DMS 273 (cell line): Measurements from ENCODE around the gene ZMYND10.

Source experiments
- DNase-seq: peaks from one replicate; lab custom pipeline; 2025; ENCODE audit not compliant: unreplicated experiment; lab: John Stamatoyannopoulos, UW

The ZMYND10 gene

DNA sequence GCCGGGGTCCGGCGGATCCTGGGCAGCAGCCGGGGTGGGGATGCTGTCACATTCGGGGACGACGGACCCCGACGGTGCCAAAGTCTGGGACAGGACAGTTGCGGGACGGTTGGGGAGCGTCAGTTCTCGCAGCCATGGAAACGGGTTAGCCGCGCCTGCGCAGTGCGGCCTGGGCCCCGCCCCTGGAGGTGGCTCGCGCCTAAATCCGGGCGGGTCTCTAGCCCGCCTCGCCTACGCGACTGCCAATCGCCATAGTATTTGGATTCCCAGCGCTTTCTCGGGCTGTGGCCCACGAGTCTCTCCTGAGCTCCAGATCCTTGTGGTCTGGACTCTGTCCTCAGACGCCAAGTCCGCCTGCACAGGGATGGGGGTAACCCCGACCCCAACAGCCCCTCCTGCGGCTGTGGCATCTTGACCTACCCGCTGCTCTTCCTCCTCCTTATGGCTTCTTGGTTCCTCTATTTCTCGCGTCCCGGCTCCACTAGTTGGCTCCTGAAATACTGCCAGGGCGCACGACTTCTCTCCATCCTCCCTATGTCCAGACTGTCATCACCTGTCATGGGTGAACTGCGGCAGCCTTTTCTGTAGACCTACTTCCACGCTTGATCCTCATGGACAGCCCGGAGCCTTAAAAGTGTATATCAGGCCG lies at the start of gene ZMYND10:
ZMYND10 (minus strand) TSS at position 147 of the 649 bp plus-strand sequence. CDS start 153 bp downstream, outside the sequence.
- peak; percentile 87 for DNase-seq

DNA sequence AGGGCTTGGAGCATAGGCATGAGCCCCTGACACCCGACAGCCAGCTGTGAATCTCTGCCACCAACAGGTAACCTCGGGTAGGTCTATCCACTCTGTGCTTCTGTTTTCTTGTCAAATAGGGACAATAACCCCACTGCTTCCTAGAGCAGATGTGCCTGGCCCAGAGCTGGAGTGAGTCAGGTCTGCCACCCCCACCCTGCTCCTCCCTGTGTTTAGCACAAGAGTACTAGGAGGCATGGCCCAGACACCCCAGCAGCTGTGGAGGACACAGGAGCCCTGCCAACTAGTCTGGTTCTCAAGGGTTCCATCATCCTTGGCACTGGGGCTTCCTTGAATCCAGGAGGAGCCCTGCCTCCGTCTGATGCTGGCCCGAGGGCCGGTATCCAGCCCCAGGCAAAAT lies 47.5 kb upstream of the ZMYND10 start:
- DNase-seq, result peak; percentile 40

DNA sequence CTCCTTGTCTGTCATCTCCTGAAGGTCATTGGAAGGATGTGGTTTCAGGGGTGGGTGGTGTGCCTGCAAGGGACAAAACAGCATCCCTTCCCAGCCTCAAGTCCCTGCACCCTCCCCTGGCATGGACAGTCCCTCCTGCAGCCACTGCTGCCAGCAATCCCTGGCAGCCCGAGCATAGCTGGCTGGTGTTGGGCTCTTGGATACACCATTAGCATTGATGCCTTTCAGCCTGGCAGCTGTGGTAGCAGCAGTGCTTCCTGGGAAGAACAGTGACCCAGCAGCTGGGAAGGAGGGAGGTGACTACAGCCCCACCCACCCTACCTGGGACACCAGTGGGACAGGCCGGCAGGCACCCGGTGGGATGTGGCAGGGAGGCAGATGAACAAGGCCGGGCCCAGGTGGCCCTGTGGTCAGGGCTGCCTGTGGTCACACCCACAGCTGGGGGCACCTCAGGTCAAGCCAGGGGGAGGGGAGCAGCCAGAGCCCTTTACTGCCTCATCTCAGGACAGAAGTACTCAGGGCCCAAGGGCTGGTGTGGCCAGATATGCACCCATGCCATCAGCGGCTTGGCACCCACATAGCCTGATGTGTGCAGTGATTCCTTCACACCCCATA lies 46.7 kb upstream of the ZMYND10 start:
- DNase-seq, result peak; percentile 51

DNA sequence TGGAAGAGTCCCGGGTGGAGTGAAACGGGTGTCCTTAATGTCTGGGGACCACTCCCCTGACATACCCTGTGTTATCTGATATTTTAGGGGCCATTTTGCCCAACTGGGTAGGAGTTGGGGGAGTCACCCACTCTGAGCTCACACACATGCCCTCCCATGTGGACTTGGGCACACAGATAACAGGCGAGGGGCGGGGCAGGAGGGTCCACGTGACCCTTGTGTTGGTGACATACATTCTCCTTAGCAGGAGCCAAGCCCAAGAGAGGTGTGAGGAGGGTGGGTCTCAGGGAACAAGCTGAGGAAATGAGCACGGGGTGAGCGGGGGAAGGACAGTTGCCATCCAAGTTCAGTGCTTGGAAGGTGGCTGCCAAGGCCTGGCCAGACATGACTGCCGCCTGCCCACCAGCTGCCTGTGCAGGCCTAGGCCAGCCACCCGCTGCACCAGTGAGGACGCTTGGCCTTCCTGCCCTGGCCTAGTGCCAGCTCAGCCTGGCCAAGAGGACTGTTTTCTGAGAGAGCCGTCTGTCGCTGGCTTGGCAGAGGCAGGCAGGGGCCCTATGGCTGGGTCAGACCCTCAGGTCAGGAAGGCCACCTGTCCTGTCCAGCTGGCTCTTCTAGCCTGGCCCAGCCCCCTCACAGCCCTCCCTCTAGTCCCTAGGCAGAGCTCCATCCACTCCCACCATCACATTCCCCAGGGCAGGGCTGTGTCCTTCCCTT lies 45.1 kb upstream of the ZMYND10 start:
- peak; percentile 90 for DNase-seq

DNA sequence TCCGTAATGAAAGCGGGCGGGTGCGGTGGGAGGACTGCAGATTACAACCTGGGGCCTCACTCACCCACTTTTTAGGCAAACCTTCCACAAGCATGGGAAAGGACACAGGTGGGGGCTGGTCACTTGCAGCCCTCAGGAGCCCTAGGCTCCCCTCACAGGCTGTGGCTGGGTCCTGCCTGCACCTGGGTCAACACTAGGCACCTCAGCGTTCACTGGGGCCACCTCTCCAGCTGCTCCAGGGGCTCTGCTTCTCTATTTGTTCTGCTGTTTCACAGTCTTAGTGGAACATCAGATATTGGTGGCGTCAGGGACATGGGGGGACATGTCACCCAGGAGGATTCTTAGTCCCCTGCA lies 43.9 kb upstream of the ZMYND10 start:
- no peak for DNase-seq

DNA sequence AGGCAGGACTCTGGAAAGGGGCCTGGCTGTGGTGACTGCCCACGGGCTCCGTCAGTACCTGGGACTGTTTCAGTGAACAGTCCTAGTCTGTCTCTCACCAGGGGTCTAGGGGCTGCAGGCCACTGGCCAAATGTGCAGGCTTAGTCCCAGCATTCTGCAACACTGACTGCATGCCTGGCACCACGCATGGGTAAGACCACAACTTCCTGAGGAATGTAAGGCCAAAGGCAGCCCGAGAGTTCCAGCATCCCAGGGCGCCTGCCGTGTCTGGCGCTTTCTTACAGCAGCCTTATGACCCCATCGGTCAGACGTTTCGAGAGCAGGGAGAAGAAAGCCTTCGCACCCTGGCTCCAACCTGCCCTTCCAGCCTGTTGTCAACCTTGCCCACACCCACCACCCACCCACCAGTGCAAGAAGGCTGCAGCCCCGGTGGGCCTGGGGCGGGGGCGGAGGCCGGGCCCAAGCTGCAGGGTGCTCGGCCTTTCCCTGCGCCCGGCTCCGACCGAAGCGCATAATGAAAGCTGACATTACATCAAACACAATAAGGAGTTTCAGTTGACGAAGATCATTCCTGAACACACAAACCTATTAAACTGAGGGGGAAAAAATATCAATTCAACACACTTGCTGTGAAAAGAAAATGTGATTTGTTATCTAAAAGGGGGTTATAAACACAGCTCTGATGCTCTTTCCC lies 43.3 kb upstream of the ZMYND10 start:
- no peak for DNase-seq

DNA sequence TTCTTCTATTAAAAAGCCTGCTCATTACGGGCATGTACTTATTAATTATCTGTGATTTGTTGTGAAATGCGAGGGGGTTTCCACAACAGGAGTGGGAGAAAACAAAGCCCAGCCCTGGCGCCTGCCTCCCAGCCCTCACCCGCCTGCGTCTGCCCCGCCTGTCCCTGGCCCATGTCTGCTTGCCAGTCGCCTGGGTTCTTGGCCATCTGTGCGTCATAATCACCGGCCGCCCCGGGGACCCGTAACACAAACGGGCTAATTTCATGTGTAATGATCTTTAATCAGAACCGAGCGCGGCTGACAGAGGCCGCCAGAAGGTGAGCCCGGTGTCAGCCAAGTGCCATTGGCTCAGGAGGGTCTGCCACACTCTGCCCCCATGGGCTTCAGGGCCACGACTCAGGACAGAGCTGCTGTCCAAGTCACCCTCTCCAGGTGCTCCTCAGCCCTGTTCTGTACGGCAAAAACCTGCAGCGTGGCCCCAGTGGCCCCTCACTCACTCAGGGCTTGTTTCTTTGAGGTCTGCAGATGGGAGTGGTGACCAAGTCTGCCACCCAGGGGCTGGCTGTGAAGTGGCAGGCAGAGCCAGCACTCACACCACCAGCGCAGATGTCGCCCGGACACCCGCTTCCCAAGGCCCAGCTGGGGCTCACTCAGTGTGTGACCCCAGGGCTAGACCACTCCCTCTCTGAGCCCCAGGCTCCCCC lies 42.6 kb upstream of the ZMYND10 start:
- DNase-seq, result peak; percentile 71

DNA sequence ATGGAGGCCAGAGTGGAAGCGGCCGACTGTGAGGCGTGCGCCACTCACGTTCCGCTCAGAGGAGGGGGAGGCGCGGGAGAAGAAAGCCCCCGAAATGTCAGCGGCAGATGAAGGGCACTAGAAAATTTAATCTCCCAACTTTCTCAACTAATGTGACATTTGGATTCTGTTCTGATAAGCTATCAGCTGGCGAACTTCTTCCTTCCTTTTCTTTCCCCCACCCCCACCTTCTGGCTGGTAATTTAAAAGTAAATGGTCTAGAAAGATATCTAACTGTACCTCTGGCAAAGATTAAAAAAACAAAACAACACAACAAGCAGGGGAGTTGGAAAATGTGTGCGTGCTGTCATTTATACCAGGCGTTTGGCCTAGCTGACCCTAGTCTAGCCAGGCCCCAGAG lies 40.2 kb upstream of the ZMYND10 start:
- no peak for DNase-seq

DNA sequence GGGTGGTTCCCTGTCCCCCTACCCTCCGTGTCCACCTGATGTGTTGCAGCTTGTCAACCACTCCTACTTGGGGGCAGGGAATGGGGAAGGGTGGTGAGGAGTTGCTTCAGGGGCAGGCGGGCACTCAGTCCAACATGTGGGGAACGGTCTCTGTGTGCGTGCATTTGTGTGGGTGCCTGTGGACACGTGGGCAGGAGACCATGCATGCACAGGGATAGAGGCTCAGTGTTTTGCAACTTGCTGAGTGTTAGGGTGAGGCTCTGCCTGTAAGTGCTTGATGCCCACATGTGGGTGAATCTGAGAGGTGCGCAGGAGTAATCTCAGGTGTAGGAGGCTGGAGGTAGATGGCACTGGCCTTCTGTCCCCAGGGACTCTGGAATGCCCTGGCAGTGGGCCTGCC lies 38.2 kb upstream of the ZMYND10 start:
- DNase-seq, result no peak

DNA sequence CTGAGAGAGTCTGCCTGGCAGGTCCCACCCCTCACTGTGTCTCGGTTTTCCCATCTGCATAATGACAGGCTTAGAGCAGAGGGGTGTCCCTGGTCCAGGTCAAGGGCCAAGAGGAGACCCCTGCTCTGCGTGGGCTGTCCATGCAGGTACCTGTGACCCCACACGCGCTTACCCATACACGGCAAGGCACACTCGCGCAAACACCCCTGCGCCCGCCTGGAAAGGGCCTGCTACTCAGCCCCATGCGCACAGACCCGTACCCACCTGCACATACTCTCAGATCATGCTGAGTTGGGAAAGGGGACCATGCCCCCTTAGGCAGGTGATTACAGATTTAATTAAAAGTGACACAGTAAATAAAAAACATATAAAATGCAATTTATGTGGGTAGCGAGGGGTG lies 37.2 kb upstream of the ZMYND10 start:
- DNase-seq, result no peak

DNA sequence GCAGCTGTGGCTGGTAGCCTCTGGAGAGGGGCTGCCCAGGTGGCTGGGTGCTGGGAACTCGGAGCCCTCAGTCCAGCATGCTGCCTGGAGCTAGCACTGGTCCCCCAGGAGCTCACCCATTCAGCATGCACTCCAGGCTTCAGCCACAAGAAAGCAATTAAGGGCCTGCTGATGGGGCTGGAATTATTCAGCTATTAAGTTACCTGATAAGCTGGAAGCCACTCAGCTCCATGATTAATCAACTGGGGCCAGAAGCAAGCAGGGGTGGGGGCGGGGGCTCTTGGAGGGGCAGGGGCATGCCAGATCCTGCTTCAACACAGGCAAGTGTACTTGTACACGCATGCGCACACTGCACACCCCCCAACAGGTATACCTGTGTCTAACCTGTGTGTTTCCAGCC lies 35.9 kb upstream of the ZMYND10 start:
- DNase-seq, result peak; percentile 67

DNA sequence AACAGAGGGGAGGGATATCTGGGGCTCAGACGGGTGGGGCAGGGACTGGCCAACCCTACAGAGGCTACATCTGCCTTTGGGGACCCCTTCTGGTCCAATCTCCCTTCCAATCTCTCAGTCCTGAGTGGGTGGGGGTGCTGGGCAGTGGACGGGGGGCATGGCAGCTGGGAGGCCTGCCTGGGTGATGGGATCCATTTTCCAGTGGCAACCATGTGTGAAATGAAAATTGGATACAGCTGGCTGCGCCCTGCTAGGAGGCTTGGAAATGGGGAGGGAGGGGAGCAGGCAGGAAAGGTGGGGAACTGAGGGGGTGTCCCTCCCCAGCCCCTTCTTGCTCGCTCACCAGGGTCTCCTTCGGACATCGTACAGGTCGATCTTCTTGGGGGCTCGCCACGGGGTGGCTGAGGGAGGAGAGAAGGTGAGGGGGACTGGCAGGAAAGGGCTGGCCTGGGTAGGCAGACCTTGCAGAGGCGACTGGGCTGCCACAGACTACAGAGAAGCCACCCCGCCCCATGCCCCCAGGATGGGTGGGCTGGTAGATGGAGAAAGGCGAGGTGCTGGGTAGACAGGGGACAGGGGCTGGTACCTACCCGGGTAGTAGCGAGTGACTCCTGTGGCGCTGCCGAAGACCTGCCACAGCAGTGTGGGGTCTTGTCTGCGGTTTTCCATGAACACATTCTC lies 35.0 kb upstream of the ZMYND10 start:
- no peak for DNase-seq

DNA sequence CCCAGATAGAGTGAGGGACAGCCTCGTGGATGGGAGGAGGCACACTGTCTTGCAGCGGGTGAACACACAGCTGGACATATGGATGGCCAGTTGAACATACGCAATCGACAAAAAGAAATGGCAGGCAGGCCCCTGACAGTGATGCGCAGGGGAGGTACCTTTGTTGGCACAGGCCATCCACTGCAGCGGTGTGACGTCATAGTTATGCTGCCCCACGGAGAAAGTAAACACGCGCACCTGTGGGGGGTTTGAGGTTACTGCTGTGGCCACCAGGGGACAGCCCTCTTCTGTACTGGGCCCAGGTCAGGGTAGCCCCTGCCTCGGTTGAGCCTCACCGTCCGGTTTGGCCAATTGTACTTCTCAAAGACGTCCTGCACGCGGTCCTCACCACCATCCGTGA lies 33.2 kb upstream of the ZMYND10 start:
- DNase-seq, result no peak

DNA sequence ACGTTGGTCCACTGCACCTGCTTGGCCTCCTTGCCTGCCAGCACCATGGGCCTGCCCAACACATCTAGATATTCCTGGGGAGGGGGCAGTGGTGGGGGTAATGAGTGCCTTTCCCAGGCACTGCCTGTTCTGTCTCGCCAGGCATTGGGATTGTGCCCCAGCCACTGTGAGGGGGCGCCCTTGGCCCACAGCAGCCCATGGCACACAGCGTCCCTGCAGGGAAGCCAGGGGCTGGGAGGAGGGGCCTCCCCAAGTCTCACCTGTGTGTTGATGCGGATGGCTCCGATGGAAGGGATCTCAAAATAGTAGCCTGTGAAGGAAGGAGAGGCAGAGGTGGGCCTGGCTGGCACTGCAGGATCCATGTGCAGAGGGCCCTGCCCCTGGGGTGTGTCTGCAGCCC lies 32.5 kb upstream of the ZMYND10 start:
- DNase-seq, result no peak

DNA sequence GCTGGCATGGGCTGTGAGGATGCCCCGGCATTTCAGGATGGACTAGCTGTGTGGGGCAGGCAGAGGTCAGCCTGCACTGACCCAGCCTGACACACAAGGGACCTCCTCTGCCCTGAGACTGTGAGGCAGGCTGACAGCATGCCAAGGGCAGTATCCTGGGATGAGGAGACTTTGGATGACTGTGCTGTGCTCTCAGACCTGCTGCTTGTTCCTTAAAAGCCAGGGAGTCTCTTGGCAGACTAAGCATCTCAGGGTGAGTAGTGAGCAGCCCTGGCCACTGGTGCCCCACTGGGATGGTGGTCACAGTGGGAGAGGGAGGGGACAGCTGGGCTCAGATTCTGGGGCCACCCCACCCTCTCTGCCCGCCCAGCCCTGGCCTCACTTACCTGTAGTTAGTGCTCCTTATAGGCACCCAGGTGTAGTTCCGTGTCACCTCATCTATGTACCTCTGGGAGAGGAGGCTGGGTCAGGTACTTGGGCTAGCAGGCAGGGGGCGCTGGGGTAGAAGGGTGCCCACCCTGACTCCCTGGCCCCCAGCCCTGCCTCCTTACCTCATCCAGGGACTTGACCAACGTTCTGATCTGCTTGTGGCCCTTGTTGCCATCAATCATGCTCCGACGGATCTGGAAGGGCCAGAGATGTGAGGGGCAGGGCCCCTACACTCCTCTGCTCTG lies 29.9 kb upstream of the ZMYND10 start:
- peak; percentile 27 for DNase-seq

DNA sequence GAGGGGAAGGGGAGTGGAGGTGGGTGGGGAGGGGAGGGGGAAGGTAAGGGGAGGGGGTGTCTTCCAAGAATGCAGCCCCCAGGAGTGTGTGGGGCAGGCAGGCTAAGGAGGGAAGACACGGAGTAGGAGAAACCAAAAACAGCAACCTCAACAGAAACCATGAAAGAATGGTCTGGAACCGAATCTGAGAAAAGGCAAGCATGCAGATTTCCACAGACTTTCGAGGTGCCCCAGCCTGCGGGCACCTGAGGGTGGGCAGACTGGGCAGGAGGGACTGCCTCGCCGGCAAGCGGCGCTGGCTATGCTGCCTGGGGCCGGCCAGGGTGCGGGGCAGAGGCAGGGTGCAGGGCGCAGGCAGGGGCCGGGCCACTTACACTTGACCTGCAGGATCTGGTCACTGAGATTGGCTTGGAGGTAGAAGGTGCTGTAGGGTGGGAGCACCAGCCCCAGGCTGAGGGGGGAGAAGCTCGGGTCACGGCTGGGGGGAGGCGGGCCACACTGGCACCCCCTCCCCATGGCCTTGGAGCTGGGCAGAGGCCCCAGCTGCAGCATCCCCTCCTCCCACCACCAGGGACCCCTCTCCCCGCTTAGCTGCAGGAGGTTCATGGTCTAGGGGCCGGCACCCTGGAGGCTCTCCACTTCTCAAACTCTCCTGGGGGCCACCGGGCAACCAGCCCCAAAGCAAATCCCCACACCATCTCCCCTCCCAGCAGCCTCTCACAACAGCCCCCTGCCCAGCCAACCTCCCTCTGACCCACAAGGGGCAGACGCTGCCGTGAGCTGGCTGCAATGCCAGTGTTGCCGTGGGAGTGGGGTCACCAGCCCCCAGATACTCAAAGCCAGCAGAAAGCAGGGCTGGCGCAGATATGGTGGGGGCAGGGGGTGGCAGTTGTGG lies 29.1 kb upstream of the ZMYND10 start:
- DNase-seq, result no peak

DNA sequence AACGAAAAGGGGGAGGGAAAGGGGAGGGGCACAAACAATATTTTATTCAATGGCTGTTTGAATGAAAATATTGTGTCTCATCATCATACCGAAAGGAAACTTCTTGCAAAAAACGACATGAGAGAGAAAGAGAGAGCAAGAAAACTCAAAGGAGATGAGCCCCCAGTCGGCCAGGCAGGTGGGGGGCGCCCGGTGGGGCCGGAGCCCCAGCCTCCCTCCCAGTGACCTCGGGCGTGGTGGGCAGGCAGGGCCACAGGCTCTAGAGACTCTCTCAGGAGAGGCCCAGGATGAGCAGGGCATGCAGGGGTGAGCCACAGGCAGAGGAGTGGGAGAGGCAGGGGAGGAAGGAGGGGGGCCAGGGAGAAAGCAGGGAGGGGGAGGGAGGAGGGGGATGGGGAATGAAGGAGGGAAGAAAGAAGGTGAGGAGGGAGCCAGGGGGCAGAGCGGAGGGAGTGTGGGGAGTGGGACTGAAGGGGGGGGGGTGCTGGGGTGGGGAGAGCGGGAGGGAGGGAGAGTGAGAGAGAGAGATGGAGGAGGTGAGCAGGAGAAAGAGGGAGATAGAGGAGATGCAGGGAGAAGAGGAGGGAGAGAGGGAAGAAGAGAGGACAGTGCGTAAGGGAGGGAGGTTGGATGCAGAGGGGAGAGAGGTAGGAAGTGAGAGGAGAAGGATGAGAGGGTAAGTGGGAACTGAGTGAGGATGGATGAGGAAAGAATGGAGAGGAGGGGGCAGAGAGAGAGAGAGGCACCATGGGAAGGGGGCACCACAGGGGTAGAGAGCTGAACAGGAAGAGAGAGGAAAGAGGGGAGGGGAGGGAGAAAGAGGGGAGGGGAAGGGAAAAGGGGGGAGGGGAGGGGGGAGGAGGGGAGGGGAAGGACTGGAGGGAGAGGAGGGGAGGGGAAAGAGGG lies 27.9 kb upstream of the ZMYND10 start:
- DNase-seq, result no peak

DNA sequence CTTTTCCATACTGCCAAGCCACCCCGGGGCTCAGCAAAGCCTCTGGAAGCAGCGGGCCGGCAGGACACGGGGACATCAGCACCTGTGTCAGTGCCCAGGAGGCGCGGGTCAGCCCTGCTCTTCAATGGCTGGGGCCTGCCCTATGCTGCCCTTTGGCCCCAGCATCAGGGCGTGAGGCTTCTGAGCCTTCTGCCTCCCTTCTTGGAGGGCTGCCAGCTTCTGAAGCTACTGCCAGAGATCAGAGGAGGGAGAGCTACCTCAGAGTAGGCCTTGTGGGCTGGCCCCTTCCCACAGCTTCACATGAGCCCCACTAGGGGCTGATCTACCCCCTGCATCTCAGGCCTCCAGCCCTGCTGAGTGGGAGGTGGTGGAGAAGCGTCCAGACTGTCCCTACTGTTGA lies 26.8 kb upstream of the ZMYND10 start:
- peak; percentile 68 for DNase-seq
